RWPE1 (cell line): ENCODE measurements around the gene FNDC3A.

Experiments used
- CTCF ChIA-PET: fragments of 350-600 bp; sonication (Branson Sonifier 250); formaldehyde crosslinking; extraction: SDS; loops from one replicate; lab custom pipeline; 2021; lab: Yijun Ruan, JAX
- POLR2A ChIA-PET: fragments of 400-600 bp; formaldehyde crosslinking; extraction: SDS; loops from one replicate; lab custom pipeline; 2020; ENCODE audit warnings: antibody characterized with exemption; ENCODE audit not compliant: low non-redundant PET; lab: Yijun Ruan, JAX
- DNase-seq: peaks from one replicate; pipeline ENCODE4 v3.0.0; 2012; ENCODE audit warnings: low spot score
- H3K27ac ChIP-seq: fragments of 450-650 bp; 2 replicates; pipeline ENCODE4 v1.5.1; 2017
- CTCF ChIP-seq: fragments of 450-650 bp; conservative IDR thresholded peaks from 2 replicates; pipeline ENCODE4 v1.5.1; 2017; ENCODE audit warnings: low read depth, mild to moderate bottlenecking

Gene FNDC3A

GRCh38 chr13:48942131-48942530 lies 33.6 kb upstream of the FNDC3A start:
- no peak for TF ChIP-seq CTCF
- H3K27ac ChIP-seq, result no peak overlapping the region
- ChIA-PET POLR2A (no interaction called here), CTCF (no interaction called here)
- peak; percentile 33 for DNase-seq

DNA sequence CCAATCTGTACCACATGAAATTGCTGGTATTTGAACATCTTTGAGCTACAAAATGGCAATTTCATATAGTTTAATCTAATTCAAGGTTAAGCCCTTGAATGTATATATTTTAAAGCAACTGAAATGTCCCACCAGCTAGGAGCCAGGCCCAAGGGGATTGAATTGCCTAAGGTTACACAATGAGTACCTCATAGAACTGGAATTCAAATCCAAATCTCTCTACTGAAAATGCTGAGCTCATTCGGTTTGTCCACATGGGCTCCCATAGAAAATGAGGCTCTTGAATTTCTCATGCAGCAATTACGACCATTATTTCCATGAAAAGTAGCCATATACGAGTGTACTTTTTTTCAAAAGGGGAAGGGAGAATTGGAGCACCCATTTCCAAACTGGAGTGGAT lies 31.5 kb upstream of the FNDC3A start:
- POLR2A ChIA-PET, result no interaction called here
- CTCF ChIA-PET, result no interaction called here
- no peak for TF ChIP-seq CTCF
- no peak for DNase-seq
- no peak overlapping the region for H3K27ac ChIP-seq

- CTCF ChIA-PET, result no interaction called here
- POLR2A ChIA-PET, result no interaction called here
- H3K27ac ChIP-seq, result no peak overlapping the region
- no peak for DNase-seq
- TF ChIP-seq CTCF, result no peak
Measured at GRCh38 chr13:48945626-48946025, 30.1 kb upstream of the FNDC3A start.

GRCh38 chr13:48946163-48946562 lies 29.5 kb upstream of the FNDC3A start:
- POLR2A ChIA-PET, result no interaction called here
- no peak for TF ChIP-seq CTCF
- no peak overlapping the region for H3K27ac ChIP-seq
- CTCF ChIA-PET, result no interaction called here
- no peak for DNase-seq

DNA sequence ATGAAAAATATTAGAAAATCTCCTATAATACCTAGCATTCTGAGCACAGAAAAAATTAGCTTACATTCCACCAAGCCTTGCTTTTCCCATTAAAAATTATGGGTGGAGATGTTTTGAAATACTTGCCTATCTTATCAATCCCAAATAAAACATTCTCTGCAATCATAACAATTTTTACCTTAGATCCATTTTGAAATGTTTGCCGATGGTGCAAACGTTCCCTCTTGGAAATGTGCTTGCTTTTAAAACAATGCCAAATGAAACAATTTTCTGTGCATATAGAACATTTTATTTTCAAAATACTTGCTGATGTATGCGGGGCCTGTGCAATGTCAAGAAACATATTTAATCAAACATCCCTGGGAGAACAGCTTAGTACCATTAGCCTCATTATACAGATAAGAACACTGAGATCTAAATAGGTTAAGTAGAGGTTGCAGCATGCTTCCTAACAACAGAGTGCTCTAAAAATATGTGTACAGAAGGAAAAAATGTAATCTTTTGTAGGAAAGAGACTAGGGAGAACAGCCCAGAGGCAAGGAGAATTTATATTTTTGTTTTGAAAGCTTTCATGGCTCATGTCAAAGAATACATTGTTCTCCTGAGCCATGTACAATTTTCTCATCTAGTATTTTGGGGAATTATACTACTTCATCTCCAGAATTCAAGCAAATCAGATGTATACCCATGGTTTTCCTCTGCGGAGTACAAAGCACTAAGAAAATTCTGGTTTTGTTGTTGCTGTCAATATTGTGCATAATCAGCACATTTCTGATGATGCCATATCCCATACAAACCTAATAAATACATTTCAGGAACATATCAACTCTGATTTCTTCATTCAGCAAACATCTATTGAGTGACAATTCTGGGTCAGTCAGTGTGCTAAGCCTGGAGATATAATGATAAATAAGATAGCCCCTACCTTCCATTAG lies 25.9 kb upstream of the FNDC3A start:
- H3K27ac ChIP-seq, result no peak overlapping the region
- DNase-seq, result no peak
- CTCF ChIA-PET, result no interaction called here
- no peak for TF ChIP-seq CTCF
- POLR2A ChIA-PET, result no interaction called here

GRCh38 chr13:48950501-48950875 lies 25.2 kb upstream of the FNDC3A start:
- no peak overlapping the region for H3K27ac ChIP-seq
- ChIA-PET CTCF (no interaction called here), POLR2A (no interaction called here)
- peak; percentile 19 for DNase-seq
- no peak for TF ChIP-seq CTCF
